ENCODE data around the gene OR3A2. TPM values are rescaled to one million over a fixed set of nuclear protein-coding genes. Genes with fewer than 3 reads are reported as not detected.
"Not testable (repeated sequence)": the region's sequence is repeated elsewhere in the genome, so short reads cannot be mapped to it uniquely, and the experiment has no call there.

The OR3A2 gene
- polyA plus RNA-seq, 1 donor from 2014 or later = not detected

- TF ChIP-seq SMC3 (conservative IDR thresholded peaks at IDR 0.05; ENCODE audit: poor library complexity) (no peak), EZH2 (IDR thresholded peaks at IDR 0.05; ENCODE audit: borderline replicate concordance, insufficient read depth, low read length, poor library complexity, severe bottlenecking) (no peak), REST (IDR thresholded peaks at IDR 0.05; ENCODE audit: borderline replicate concordance) (no peak), TAF1 (IDR thresholded peaks at IDR 0.05; ENCODE audit: low read depth) (no peak), MXI1 (conservative IDR thresholded peaks at IDR 0.05; ENCODE audit: poor library complexity, severe bottlenecking) (no peak), POLR2AphosphoS5 (IDR thresholded peaks at IDR 0.05) (no peak), RAD21 (conservative IDR thresholded peaks at IDR 0.05) (no peak), EP300 (conservative IDR thresholded peaks at IDR 0.05; ENCODE audit: poor library complexity, severe bottlenecking) (no peak)
- Histone ChIP-seq H3K4me3 (ENCODE audit: low read length) (no peak overlapping the region), H3K9ac (ENCODE audit: low read length) (no peak overlapping the region), H3K4me2 (ENCODE audit: low read length) (no peak overlapping the region), H4K20me1 (ENCODE audit: insufficient read depth) (no peaks in the 10 kb centered on the region), H3K27ac (ENCODE audit: low read length) (no peak overlapping the region), H2AFZ (ENCODE audit: low read depth, low read length) (no peak overlapping the region), H3K79me2 (replicated peaks; ENCODE audit: insufficient read depth, low read length) (no peaks in the 10 kb centered on the region), H3K27me3 (ENCODE audit: insufficient read depth, low read depth, low read length) (no peaks in the 10 kb centered on the region), H3F3A (ENCODE audit: insufficient read depth, low read length, poor library complexity, severe bottlenecking) (no peaks in the 10 kb centered on the region), H3K9me3 (ENCODE audit: low read length) (no peaks in the 10 kb centered on the region), H3K9me2 (ENCODE audit: insufficient read depth, low read length) (no peaks in the 10 kb centered on the region), H3K36me3 (ENCODE audit: insufficient read depth, low read length) (no peaks in the 10 kb centered on the region)
Observed at GRCh38 chr17:3256575-3256974, 129.5 kb downstream of the OR3A2 start.

DNA sequence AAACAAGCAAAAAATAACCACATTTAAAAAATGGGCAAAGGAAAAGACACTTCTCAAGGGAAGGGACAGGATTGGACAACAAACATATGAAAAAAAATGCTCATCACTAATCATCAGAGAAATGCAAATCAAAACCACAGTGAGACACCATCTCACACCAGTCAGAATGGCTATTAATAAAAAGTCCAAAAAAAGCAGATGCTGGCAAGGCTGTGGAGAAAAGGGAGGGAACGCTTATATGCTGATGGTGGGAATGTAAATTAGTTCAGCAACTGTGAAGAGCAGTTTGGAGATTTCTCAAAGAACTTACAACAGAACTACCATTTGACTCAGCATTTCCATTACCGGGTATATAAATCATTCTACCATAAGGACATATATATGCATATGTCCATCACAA is 137.1 kb downstream of the OR3A2 start:
- H3K27me3 ChIP-seq (ENCODE audit: insufficient read depth, low read depth, low read length); H3K36me3 ChIP-seq (ENCODE audit: insufficient read depth, low read length); H3F3A ChIP-seq (ENCODE audit: insufficient read depth, low read length, poor library complexity, severe bottlenecking); H2AFZ ChIP-seq (ENCODE audit: low read depth, low read length); H3K9me3 ChIP-seq (ENCODE audit: low read length); H3K4me2 ChIP-seq (ENCODE audit: low read length); H3K9ac ChIP-seq (ENCODE audit: low read length); H3K4me3 ChIP-seq (ENCODE audit: low read length); H3K9me2 ChIP-seq (ENCODE audit: insufficient read depth, low read length); H3K27ac ChIP-seq (ENCODE audit: low read length); H3K79me2 ChIP-seq (replicated peaks; ENCODE audit: insufficient read depth, low read length); H4K20me1 ChIP-seq (ENCODE audit: insufficient read depth): not testable (repeated sequence)

- not testable (repeated sequence) for H3K27ac ChIP-seq (ENCODE audit: low read length); H3K27me3 ChIP-seq (ENCODE audit: insufficient read depth, low read depth, low read length); H3K9me2 ChIP-seq (ENCODE audit: insufficient read depth, low read length); H3K9ac ChIP-seq (ENCODE audit: low read length); H3K4me3 ChIP-seq (ENCODE audit: low read length); H4K20me1 ChIP-seq (ENCODE audit: insufficient read depth); H3K36me3 ChIP-seq (ENCODE audit: insufficient read depth, low read length); H3K9me3 ChIP-seq (ENCODE audit: low read length); H3K79me2 ChIP-seq (replicated peaks; ENCODE audit: insufficient read depth, low read length); H2AFZ ChIP-seq (ENCODE audit: low read depth, low read length); H3F3A ChIP-seq (ENCODE audit: insufficient read depth, low read length, poor library complexity, severe bottlenecking); H3K4me2 ChIP-seq (ENCODE audit: low read length)
Observed at GRCh38 chr17:3244841-3245240, 141.3 kb downstream of the OR3A2 start.

GRCh38 chr17:3241044-3241443 is 145.1 kb downstream of the OR3A2 start:
- not testable (repeated sequence) for H3K4me3 ChIP-seq (ENCODE audit: low read length); H3K9ac ChIP-seq (ENCODE audit: low read length); H3K79me2 ChIP-seq (replicated peaks; ENCODE audit: insufficient read depth, low read length); H3K36me3 ChIP-seq (ENCODE audit: insufficient read depth, low read length); H2AFZ ChIP-seq (ENCODE audit: low read depth, low read length); H3K27ac ChIP-seq (ENCODE audit: low read length); H3F3A ChIP-seq (ENCODE audit: insufficient read depth, low read length, poor library complexity, severe bottlenecking); H4K20me1 ChIP-seq (ENCODE audit: insufficient read depth); H3K9me2 ChIP-seq (ENCODE audit: insufficient read depth, low read length); H3K27me3 ChIP-seq (ENCODE audit: insufficient read depth, low read depth, low read length); H3K4me2 ChIP-seq (ENCODE audit: low read length); H3K9me3 ChIP-seq (ENCODE audit: low read length)

DNA sequence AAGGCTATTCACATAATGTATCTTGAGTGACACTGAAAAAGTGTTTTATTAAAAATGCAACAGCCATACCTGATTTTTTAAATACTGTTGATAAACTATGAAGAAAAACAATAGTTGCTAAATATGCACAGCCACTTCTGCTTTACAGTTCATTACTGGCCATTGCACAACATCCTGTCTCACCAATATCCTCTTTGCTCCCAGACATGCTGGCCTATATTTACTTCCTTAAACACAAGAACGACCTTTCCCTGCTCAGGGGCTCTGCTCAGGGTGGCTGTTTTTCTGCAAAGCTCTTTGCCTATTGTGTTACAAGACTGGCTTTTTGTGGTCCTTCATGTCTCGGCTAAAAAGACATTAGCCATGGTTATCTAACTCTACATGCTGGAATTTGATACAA is 147.4 kb downstream of the OR3A2 start:
- not testable (repeated sequence) for H3K4me2 ChIP-seq (ENCODE audit: low read length); H3K9me3 ChIP-seq (ENCODE audit: low read length); H3K79me2 ChIP-seq (replicated peaks; ENCODE audit: insufficient read depth, low read length); H3K4me3 ChIP-seq (ENCODE audit: low read length); H3K36me3 ChIP-seq (ENCODE audit: insufficient read depth, low read length); H3K9me2 ChIP-seq (ENCODE audit: insufficient read depth, low read length); H2AFZ ChIP-seq (ENCODE audit: low read depth, low read length); H3K9ac ChIP-seq (ENCODE audit: low read length); H3F3A ChIP-seq (ENCODE audit: insufficient read depth, low read length, poor library complexity, severe bottlenecking); H3K27me3 ChIP-seq (ENCODE audit: insufficient read depth, low read depth, low read length); H4K20me1 ChIP-seq (ENCODE audit: insufficient read depth); H3K27ac ChIP-seq (ENCODE audit: low read length)

- H4K20me1 ChIP-seq (ENCODE audit: insufficient read depth); H3K27ac ChIP-seq (ENCODE audit: low read length); H3K9me2 ChIP-seq (ENCODE audit: insufficient read depth, low read length); H3K79me2 ChIP-seq (replicated peaks; ENCODE audit: insufficient read depth, low read length); H3K4me3 ChIP-seq (ENCODE audit: low read length); H3F3A ChIP-seq (ENCODE audit: insufficient read depth, low read length, poor library complexity, severe bottlenecking); H3K4me2 ChIP-seq (ENCODE audit: low read length); H3K36me3 ChIP-seq (ENCODE audit: insufficient read depth, low read length); H3K9me3 ChIP-seq (ENCODE audit: low read length); H2AFZ ChIP-seq (ENCODE audit: low read depth, low read length); H3K27me3 ChIP-seq (ENCODE audit: insufficient read depth, low read depth, low read length); H3K9ac ChIP-seq (ENCODE audit: low read length): not testable (repeated sequence)
Observed at GRCh38 chr17:3232300-3232699, 153.8 kb downstream of the OR3A2 start.
